Endothelial cell of hepatic sinusoid (primary cell): ENCODE results near the gene VEPH1.

Source experiments
- in situ Hi-C: cut with HindIII; loops from 2 replicates; pipeline ENCODE4 v1.10.0; 2017; ENCODE audit warnings: low sequenced_read_pairs

VEPH1 gene

GRCh38 chr3:157404381-157404780, 98.8 kb downstream of the VEPH1 start:
- in situ Hi-C loops, result no loop called here

DNA sequence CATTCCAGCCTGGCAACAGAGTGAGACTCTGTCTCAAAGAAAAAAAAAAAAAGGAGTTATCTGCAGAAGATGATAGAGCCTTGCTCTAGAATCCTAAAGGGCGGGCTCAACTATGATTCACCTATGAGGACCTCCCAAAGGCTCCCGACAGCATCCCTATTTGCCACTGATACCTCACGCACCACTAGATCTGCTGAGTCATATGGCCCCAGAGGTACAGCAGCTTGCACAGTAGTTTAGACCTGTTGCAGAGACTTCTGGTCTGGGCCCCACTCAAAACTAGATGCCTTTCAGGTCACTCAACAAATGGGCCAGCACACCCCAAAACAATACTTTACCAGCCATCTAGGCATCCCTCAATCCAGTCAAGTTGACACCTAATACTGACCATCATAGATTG, 104.6 kb downstream of the VEPH1 start:
- in situ Hi-C loops, result no loop called here

GRCh38 chr3:157394411-157394810, 108.8 kb downstream of the VEPH1 start:
- in situ Hi-C loops, result no loop called here

- in situ Hi-C loops, result no loop called here
Observed at GRCh38 chr3:157393113-157393512, 110.1 kb downstream of the VEPH1 start.

DNA sequence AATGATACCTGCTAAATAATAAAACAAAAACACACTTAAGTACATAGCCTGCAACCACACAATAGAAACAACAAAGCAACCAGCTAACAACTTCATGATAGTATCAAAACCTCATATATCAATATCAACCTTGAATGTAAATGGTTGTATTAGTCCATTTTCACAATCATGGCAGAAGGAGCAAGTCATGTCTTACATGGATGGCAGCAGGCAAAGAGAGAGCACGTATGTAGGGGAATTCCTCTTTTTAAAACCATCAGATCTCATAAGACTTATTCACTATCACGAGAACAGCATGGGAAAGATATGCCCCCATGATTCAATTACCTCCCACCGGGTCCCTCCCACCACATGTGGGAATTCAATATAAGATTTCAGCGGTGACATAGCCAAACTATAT, 111.1 kb downstream of the VEPH1 start:
- in situ Hi-C loops, result no loop called here

DNA sequence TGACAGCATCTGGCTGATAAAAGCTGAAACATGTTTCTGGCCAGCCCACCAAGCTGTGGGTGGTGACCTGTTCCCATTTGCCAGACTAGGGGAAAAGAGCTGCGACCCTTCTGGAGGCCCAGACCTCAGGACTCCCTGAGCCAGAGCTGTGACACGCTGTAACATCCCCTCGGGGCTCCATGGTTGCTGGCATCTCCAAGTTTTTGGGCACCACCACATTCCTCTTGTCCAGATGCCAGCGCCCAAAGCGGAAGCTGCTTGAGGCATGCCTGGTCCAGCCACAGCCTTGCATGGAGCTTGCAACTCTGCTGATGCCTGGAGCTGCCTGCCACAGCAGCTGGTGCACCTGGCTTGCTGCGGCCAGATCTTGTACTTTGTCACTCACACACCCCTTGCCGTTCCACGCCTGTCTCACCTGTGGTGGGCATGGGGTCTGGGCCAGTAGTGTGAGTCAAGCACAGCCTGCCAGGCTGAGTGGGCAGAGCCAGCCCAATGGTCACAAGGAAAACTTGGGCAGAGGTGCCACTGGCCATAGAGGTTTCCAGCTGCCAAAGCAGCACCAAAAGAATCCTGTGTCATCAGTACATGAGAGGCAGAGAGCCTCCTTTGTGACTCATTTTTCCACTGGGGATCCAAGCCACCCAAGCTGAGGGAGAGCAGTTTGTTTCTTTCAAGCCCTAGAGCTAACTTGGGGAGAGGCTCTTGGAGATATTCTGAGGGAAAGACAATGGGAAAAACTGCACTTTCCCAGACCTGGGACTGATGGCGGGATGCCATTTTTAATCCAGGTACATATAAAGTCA, 112.3 kb downstream of the VEPH1 start:
- in situ Hi-C loops, result no loop called here

DNA sequence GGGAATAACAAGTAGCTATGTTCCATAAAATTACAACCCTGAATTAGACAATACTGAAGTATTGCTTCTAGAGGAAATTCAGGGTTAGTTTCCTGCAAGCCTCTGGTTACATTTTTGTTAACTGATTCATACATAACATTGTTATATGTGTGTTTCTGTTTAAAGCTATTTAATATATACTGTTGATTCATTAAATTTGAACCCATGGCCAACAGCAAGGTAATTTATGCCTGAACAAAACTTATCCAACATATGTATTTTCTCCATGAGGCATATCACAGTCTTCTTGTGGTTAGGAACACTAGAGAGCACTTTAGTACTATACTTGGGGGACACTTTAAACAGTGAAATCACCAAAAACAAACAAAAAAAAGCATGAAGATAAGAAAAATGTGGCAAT, 114.2 kb downstream of the VEPH1 start:
- in situ Hi-C loops, result no loop called here

- in situ Hi-C loops, result no loop called here
Observed at GRCh38 chr3:157387708-157388435, 115.3 kb downstream of the VEPH1 start.

GRCh38 chr3:157384491-157384890, 118.7 kb downstream of the VEPH1 start:
- in situ Hi-C loops, result no loop called here

DNA sequence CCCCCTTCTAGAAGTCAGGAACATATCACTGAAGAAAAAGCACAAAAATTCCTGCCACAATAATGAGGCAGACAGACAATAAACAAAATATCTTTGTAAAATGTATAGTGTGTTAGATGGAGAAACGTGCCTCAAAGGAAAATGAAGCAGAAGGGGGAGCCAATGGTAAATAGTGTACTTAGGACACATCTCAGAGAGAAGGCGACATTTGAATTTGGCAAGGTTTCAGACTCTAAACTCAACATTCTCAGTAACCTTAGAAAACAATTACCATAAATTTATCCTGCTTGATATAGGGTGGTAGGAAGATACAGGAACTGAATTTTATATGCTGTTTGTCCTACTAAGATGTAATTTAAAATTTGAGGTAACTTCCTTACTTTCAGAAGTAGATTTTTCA, 119.2 kb downstream of the VEPH1 start:
- in situ Hi-C loops, result no loop called here

GRCh38 chr3:157381606-157382005, 121.6 kb downstream of the VEPH1 start:
- in situ Hi-C loops, result no loop called here

- in situ Hi-C loops, result no loop called here
Observed at GRCh38 chr3:157379525-157380140, 123.6 kb downstream of the VEPH1 start.

- in situ Hi-C loops, result no loop called here
Observed at GRCh38 chr3:157376603-157377300, 126.5 kb downstream of the VEPH1 start.

- in situ Hi-C loops, result no loop called here
Observed at GRCh38 chr3:157375342-157375986, 127.8 kb downstream of the VEPH1 start.

DNA sequence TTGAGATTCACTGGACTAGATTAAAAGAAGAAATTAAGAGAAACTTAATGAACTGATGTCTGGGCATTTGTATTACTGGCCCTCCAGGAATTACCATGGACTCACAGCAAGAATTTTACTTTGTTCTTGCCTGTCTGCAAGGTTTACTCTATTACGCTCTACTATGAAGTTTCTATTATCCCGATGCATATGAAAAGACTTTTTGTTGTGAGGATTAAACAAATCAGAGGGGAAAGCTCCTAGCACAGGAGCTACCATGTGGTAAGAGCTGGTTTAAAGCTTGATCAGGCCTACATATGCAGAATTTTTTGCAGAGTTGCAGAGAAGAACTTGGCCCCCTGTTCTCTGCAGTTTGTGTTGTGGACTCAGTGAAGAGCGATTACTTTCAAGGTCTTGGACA, 128.3 kb downstream of the VEPH1 start:
- in situ Hi-C loops, result loop anchor here (5.0 kb wide), 2 partner anchors 67 to 122 kb away; no protein-coding TSS in a partner anchor

DNA sequence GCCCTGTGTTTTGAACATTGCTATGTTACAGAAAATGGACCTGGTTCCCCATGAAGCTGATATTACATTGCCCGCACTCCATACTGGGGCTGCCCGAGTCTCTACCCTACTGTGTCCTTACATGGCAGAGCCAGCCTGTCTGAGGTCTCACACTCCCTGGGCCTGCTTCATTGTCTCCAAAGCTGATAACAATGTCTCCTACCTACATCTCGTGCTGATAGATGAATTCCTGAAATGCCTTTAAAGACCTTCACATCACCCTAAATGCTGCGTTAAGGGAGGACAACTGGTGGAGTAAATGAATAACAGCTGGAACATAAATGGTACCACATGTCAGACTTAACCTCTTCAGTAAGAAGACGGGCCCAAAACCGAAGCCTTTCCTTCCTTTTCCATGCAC, 129.4 kb downstream of the VEPH1 start:
- in situ Hi-C loops, result loop anchor here (5.0 kb wide), 2 partner anchors 69 to 124 kb away; no protein-coding TSS in a partner anchor

DNA sequence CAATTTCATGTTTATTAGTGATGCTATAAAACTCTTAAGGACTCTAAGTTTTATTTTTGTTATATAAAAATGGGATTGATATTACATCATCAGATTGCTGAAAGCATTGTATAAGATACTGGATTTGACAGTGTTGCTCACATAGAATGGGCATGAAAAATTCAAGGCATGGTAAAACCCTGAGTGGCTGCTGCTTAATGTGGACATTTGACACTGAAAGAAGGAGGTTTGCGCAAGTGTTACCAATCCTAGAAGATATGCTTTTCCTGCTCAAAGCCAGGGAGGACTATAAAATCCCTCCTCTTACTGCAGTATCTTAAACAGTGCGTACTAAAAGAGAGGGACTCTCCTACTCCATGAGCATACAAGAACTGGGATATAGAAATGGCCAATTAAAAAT, 132.3 kb downstream of the VEPH1 start:
- in situ Hi-C loops, result loop anchor here (5.0 kb wide), 2 partner anchors 71 to 126 kb away; no protein-coding TSS in a partner anchor

DNA sequence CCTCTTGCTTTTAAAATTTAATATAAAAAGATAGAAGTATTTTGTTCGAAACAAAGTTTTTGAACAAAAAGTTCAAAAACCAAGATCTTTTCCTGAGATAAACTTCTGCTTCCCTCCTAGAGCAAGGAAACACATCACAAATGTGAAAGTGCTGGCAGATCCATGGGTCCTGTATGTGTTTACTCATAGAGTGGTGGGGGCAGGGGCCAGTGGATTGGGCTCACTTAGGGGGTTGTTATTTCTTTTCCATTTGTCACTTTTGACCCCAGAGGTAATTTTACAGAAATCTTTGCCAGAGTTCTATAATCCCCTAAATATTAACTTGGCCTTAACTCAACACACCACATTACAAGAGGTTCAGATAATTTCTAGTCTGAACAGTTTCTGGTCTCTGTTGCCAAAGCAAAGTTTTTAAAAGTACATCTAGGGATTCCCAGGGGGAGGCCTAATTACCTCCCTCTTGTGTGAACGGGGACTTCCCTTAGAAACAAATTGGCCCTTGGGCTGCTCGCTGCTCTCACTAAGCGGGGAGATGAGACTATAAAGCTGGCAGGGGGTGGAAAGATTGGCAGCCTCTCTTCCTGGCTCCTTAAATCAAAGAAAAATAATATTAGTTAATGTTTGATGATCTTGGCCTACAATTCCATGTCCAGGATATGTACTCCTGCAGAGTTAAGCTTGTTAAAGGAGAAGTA, 133.3 kb downstream of the VEPH1 start:
- in situ Hi-C loops, result loop anchor here (5.0 kb wide), 2 partner anchors 72 to 127 kb away; no protein-coding TSS in a partner anchor

GRCh38 chr3:157368171-157368570, 135.0 kb downstream of the VEPH1 start:
- in situ Hi-C loops, result no loop called here

- in situ Hi-C loops, result no loop called here
Observed at GRCh38 chr3:157363393-157363792, 139.8 kb downstream of the VEPH1 start.
